Measurements from ENCODE around the gene RTTN.

DNA sequence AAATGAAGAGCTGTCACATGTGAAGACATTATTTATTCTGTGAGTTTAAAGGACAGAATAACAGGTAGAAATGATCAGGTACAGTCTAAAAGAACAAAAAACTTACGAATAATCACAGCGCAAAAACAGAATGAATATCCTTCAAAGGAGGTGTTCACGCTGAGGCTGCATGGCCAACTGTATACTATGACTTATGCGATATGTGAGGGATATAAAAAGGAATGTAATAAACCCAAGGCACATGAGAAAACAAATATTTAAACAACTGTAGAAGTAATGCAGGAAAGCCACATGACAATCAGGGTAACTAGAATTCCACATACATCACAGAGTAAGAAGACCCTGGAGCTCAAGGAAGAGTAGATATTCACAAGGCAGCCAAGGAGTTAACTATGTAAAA is 81.3 kb downstream of the RTTN start:
- TF ChIP-seq, protein P1, sequence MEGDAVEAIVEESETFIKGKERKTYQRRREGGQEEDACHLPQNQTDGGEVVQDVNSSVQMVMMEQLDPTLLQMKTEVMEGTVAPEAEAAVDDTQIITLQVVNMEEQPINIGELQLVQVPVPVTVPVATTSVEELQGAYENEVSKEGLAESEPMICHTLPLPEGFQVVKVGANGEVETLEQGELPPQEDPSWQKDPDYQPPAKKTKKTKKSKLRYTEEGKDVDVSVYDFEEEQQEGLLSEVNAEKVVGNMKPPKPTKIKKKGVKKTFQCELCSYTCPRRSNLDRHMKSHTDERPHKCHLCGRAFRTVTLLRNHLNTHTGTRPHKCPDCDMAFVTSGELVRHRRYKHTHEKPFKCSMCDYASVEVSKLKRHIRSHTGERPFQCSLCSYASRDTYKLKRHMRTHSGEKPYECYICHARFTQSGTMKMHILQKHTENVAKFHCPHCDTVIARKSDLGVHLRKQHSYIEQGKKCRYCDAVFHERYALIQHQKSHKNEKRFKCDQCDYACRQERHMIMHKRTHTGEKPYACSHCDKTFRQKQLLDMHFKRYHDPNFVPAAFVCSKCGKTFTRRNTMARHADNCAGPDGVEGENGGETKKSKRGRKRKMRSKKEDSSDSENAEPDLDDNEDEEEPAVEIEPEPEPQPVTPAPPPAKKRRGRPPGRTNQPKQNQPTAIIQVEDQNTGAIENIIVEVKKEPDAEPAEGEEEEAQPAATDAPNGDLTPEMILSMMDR (IDR thresholded peaks at IDR 0.05): no peak
- TF ChIP-seq, protein P2, sequence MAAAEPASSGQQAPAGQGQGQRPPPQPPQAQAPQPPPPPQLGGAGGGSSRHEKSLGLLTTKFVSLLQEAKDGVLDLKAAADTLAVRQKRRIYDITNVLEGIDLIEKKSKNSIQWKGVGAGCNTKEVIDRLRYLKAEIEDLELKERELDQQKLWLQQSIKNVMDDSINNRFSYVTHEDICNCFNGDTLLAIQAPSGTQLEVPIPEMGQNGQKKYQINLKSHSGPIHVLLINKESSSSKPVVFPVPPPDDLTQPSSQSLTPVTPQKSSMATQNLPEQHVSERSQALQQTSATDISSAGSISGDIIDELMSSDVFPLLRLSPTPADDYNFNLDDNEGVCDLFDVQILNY (CRISPR knock-in tag; IDR thresholded peaks at IDR 0.05): no peak
- no peak for TF ChIP-seq NFYB (CRISPR knock-in tag; conservative IDR thresholded peaks at IDR 0.05; ENCODE audit: low read depth)
- TF ChIP-seq, protein P3, sequence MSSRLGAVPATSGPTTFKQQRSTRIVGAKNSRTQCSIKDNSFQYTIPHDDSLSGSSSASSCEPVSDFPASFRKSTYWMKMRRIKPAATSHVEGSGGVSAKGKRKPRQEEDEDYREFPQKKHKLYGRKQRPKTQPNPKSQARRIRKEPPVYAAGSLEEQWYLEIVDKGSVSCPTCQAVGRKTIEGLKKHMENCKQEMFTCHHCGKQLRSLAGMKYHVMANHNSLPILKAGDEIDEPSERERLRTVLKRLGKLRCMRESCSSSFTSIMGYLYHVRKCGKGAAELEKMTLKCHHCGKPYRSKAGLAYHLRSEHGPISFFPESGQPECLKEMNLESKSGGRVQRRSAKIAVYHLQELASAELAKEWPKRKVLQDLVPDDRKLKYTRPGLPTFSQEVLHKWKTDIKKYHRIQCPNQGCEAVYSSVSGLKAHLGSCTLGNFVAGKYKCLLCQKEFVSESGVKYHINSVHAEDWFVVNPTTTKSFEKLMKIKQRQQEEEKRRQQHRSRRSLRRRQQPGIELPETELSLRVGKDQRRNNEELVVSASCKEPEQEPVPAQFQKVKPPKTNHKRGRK (CRISPR knock-in tag; IDR thresholded peaks at IDR 0.05; ENCODE audit: borderline replicate concordance): no peak
